H1 (cell line): ENCODE measurements around the gene ADCK1. TPM values are rescaled to one million over a fixed set of nuclear protein-coding genes. Genes with fewer than 3 reads are reported as not detected.

Source experiments
- CTCF ChIA-PET: fragments of 300-600 bp; sonication (Branson Sonifier 250); formaldehyde crosslinking; loops from one replicate; lab custom pipeline; 2021; ENCODE audit not compliant: partially characterized antibody; lab: Charles Lee
- POLR2A ChIA-PET: fragments of 300-600 bp; sonication (Branson Sonifier 250); formaldehyde crosslinking; loops from one replicate; lab custom pipeline; 2021; ENCODE audit warnings: inconsistent platforms; ENCODE audit not compliant: partially characterized antibody; lab: Charles Lee
- DNase-seq, 2 experiments: peaks; one replicate each; pipeline versions ENCODE4 v3.0.0 to v3.0.0-alpha.2; 2010 to 2022; ENCODE audit warnings: low spot score in 2 of 2, low read depth in 1 of 2, mixed read lengths in 1 of 2
- FAIRE-seq: peaks from 2 replicates; lab custom pipeline; 2011; peaks lifted over from hg19 to GRCh38; lab: Jason Lieb, UNC
- H2AFZ ChIP-seq: 2 replicates; pipeline ENCODE4 v1.8.1; 2012; ENCODE audit warnings: low read length, inconsistent platforms
- H2AK5ac ChIP-seq: 2 replicates; pipeline ENCODE4 v1.6.1; 2013; ENCODE audit warnings: low read depth, low read length
- H2BK120ac ChIP-seq: replicated peaks from 2 replicates; pipeline ENCODE3; 2013; ENCODE audit warnings: low read depth, low read length, inconsistent platforms
- H2BK12ac ChIP-seq: 2 replicates; pipeline ENCODE4 v1.6.1; 2013; ENCODE audit warnings: low read depth, low read length
- H2BK15ac ChIP-seq: 2 replicates; pipeline ENCODE4 v1.6.1; 2013; ENCODE audit warnings: low read length
- H2BK20ac ChIP-seq: 2 replicates; pipeline ENCODE4 v1.6.1; 2013; ENCODE audit warnings: low read length
- H2BK5ac ChIP-seq: 2 replicates; pipeline ENCODE4 v1.6.1; 2013; ENCODE audit warnings: low read depth, low read length
- H3K14ac ChIP-seq: 2 replicates; pipeline ENCODE4 v1.6.1; 2013; ENCODE audit warnings: inconsistent platforms; ENCODE audit not compliant: insufficient read length
- H3K18ac ChIP-seq: 2 replicates; pipeline ENCODE4 v1.6.1; 2013; ENCODE audit warnings: low read length; ENCODE audit errors: extremely low read depth
- H3K23ac ChIP-seq: 2 replicates; pipeline ENCODE4 v1.6.1; 2013; ENCODE audit warnings: inconsistent platforms; ENCODE audit not compliant: insufficient read length
- H3K23me2 ChIP-seq: 2 replicates; pipeline ENCODE4 v1.6.1; 2013; ENCODE audit warnings: low read depth, low read length
- H3K27ac ChIP-seq: 2 replicates; pipeline ENCODE4 v1.6.1; 2011; ENCODE audit warnings: low read depth, low read length, inconsistent platforms
- H3K27me3 ChIP-seq, 4 experiments: replicated peaks in 1 of 4; 1 replicate in 1 of 4; 2 replicates in 3 of 4; pipeline versions ENCODE4 v1.6.1 to v1.8.1; 2011 to 2013; ENCODE audit warnings: low read length in 3 of 4, mild to moderate bottlenecking in 3 of 4, inconsistent platforms in 2 of 4, mixed read lengths in 2 of 4, moderate library complexity in 1 of 4; ENCODE audit not compliant: control insufficient read depth in 3 of 4, insufficient read depth in 3 of 4; ENCODE audit errors: extremely low read depth in 1 of 4
- H3K36me3 ChIP-seq, 4 experiments: 2 replicates each; pipeline versions ENCODE4 v1.6.1 to v1.8.1; 2011 to 2013; ENCODE audit warnings: mild to moderate bottlenecking in 4 of 4, low read length in 3 of 4, moderate library complexity in 2 of 4, control low read depth in 1 of 4, inconsistent platforms in 1 of 4; ENCODE audit not compliant: insufficient read depth in 4 of 4, control insufficient read depth in 2 of 4
- H3K4ac ChIP-seq: replicated peaks from 2 replicates; pipeline ENCODE3; 2013; ENCODE audit warnings: low read length, low read depth, mixed read lengths, inconsistent platforms; ENCODE audit not compliant: insufficient read length
- H3K4me1 ChIP-seq, 4 experiments: replicated peaks in 1 of 4; 1 replicate in 1 of 4; 2 replicates in 3 of 4; pipeline versions ENCODE4 v1.6.1 to v1.8.1; 2011 to 2013; ENCODE audit warnings: low read length in 3 of 4, inconsistent platforms in 2 of 4, mixed read lengths in 1 of 4; ENCODE audit not compliant: insufficient read depth in 4 of 4, control insufficient read depth in 3 of 4
- H3K4me2 ChIP-seq, 2 experiments: 2 replicates each; pipeline versions ENCODE4 v1.6.1 to v1.8.1; 2011 to 2013; ENCODE audit warnings: low read depth in 2 of 2, low read length in 2 of 2, control low read depth in 1 of 2, inconsistent platforms in 1 of 2, mild to moderate bottlenecking in 1 of 2; ENCODE audit not compliant: insufficient read depth in 1 of 2
- H3K4me3 ChIP-seq, 4 experiments: fragments of 200-600, 300-600 bp in 1 of 4; sonication (generic), shearing (Covaris generic), sonication (Bioruptor Twin) in 1 of 4; 2 replicates each; pipeline versions ENCODE4 v1.5.1 to v1.8.1; 2011 to 2016; ENCODE audit warnings: low read length in 4 of 4, low read depth in 3 of 4, control low read depth in 2 of 4, inconsistent platforms in 2 of 4, mild to moderate bottlenecking in 2 of 4, mixed read lengths in 1 of 4, moderate library complexity in 1 of 4; ENCODE audit not compliant: insufficient read depth in 2 of 4; ENCODE audit errors: extremely low read depth in 1 of 4
- H3K56ac ChIP-seq: replicated peaks from 2 replicates; pipeline ENCODE3; 2013; ENCODE audit warnings: low read depth, mild to moderate bottlenecking, mixed read lengths, low read length, inconsistent platforms; ENCODE audit not compliant: insufficient read length
- H3K79me1 ChIP-seq: 2 replicates; pipeline ENCODE4 v1.6.1; 2013; ENCODE audit warnings: low read depth, low read length, control low read depth
- H3K79me2 ChIP-seq, 2 experiments: 2 replicates each; pipeline versions ENCODE4 v1.6.1 to v1.8.1; 2012 to 2013; ENCODE audit warnings: low read length in 2 of 2, mild to moderate bottlenecking in 2 of 2, inconsistent platforms in 1 of 2; ENCODE audit not compliant: insufficient read depth in 2 of 2, control insufficient read depth in 1 of 2
- H3K9ac ChIP-seq, 4 experiments: replicated peaks in 1 of 4; 1 replicate in 1 of 4; 2 replicates in 3 of 4; pipeline versions ENCODE4 v1.6.1 to v1.8.1; 2011 to 2013; ENCODE audit warnings: low read depth in 3 of 4, low read length in 3 of 4, control low read depth in 2 of 4, mild to moderate bottlenecking in 2 of 4, moderate library complexity in 2 of 4, inconsistent platforms in 1 of 4; ENCODE audit errors: extremely low read depth in 1 of 4
- H3K9me3 ChIP-seq, 2 experiments: 2 replicates each; pipeline versions ENCODE4 v1.6.1 to v1.8.1; 2012 to 2013; ENCODE audit warnings: mild to moderate bottlenecking in 2 of 2, moderate library complexity in 2 of 2, control low read depth in 1 of 2, inconsistent platforms in 1 of 2, low read depth in 1 of 2, low read length in 1 of 2, mixed read lengths in 1 of 2; ENCODE audit not compliant: insufficient read depth in 2 of 2
- H4K20me1 ChIP-seq, 2 experiments: replicated peaks in 1 of 2; 2 replicates each; pipeline versions ENCODE3 to v1.8.1; 2011 to 2013; ENCODE audit warnings: inconsistent platforms in 2 of 2, low read length in 2 of 2, mild to moderate bottlenecking in 1 of 2; ENCODE audit not compliant: insufficient read depth in 2 of 2, control insufficient read depth in 1 of 2
- H4K5ac ChIP-seq: 2 replicates; pipeline ENCODE4 v1.6.1; 2013; ENCODE audit warnings: low read length, low read depth, mixed read lengths, inconsistent platforms; ENCODE audit not compliant: insufficient read length
- H4K8ac ChIP-seq: 2 replicates; pipeline ENCODE4 v1.8.0; 2013; ENCODE audit warnings: mild to moderate bottlenecking, moderate library complexity, low read length, inconsistent platforms; ENCODE audit not compliant: insufficient read depth; ENCODE audit errors: extremely low read depth
- H4K91ac ChIP-seq: replicated peaks from 2 replicates; pipeline ENCODE3; 2013; ENCODE audit warnings: low read length, mixed read lengths, inconsistent platforms; ENCODE audit not compliant: insufficient read length
- ASH2L ChIP-seq: fragments of 200-600, 300-600 bp; sonication (generic); IDR thresholded peaks from one replicate; pipeline ENCODE4 v1.7.1; 2017; ENCODE audit warnings: low read length
- JUN ChIP-seq: IDR thresholded peaks from 2 replicates; pipeline ENCODE4 v1.6.1; 2011; ENCODE audit warnings: low read depth, mild to moderate bottlenecking, improper control_type of control experiment, low read length
- POLR2AphosphoS5 ChIP-seq: IDR thresholded peaks from 2 replicates; pipeline ENCODE4 v1.6.1; 2011; ENCODE audit warnings: low read depth, low read length
- POU5F1 ChIP-seq: IDR thresholded peaks from 2 replicates; pipeline ENCODE4 v1.6.1; 2011; ENCODE audit warnings: low read depth, mild to moderate bottlenecking, low read length, moderate library complexity
- RFX5 ChIP-seq: IDR thresholded peaks from 2 replicates; pipeline ENCODE4 v1.6.1; 2011; ENCODE audit warnings: low read depth, low read length, improper control_type of control experiment, borderline replicate concordance
- SP2 ChIP-seq: IDR thresholded peaks from 2 replicates; pipeline ENCODE4 v1.6.1; 2012; ENCODE audit warnings: mild to moderate bottlenecking, low read length, inconsistent platforms
- TAF1 ChIP-seq: IDR thresholded peaks from 2 replicates; pipeline ENCODE4 v1.6.1; 2011; ENCODE audit warnings: mild to moderate bottlenecking, low read depth, low read length
- TBP ChIP-seq: IDR thresholded peaks from 2 replicates; pipeline ENCODE4 v1.6.1; 2011; ENCODE audit warnings: low read depth, low read length, improper control_type of control experiment
- WGBS, 2 experiments: shearing (Covaris generic) in 1 of 2; methylation state at CpG; one replicate each; pipeline versions ENCODE4 v1.1.6 to v1.1.7; 2013 to 2015; ENCODE audit warnings: low lambda C conversion rate in 2 of 2, mixed read lengths in 2 of 2, inconsistent platforms in 1 of 2, low coverage in 1 of 2, missing lambda C conversion rate in 1 of 2; ENCODE audit not compliant: insufficient replicate concordance in 2 of 2, insufficient coverage in 1 of 2, insufficient read length in 1 of 2; ENCODE audit errors: extremely low coverage in 1 of 2, missing lambda C conversion rate in 1 of 2; 5-methylcytosine and 5-hydroxymethylcytosine counted together
- polyA plus RNA-seq, 7 experiments: library from polyadenylated mRNA; depleted of rRNA in 3 of 7; stranded (reverse) in 5 of 7; unstranded in 2 of 7; fragments of >200 nt in 5 of 7; fragments of 200-250 nt in 2 of 7; gene quantifications; 1 replicate in 5 of 7; 2 replicates in 1 of 7; 4 replicates in 1 of 7; pipeline versions ENCODE4 v1.2.1 to v1.2.3, GENCODE V29; 2011 to 2013; ENCODE audit warnings: missing spikeins in 2 of 7, mixed read lengths in 2 of 7
- total RNA-seq: library from RNA; stranded (reverse); fragmentation: NEBNext Ultra II Directional; extraction: Animal tissue kit (Norgen Biotek cat#: 25700); gene quantifications from 2 replicates; pipeline ENCODE4 v1.2.1, GENCODE V29; 2021

The ADCK1 gene
- total and polyA plus RNA-seq, 2 of the 8 experiments (the other 6 are each of a cell fraction or from before 2014, with no cell fraction given), result 11.0 to 16.8 TPM

- Histone ChIP-seq H3K4me2 (no peak overlapping the region), H2AFZ (no peak overlapping the region), H3K36me3 (no peaks in the 10 kb centered on the region), H4K20me1 (no peaks in the 10 kb centered on the region), H3K9me3 (no peaks in the 10 kb centered on the region), H3K27ac (no peak overlapping the region), H3K23ac (no peak overlapping the region), H2BK20ac (no peak overlapping the region), H3K79me1 (no peaks in the 10 kb centered on the region), H2BK5ac (no peak overlapping the region), H4K8ac (no peak overlapping the region), H3K56ac (no peak overlapping the region), H2BK12ac (no peak overlapping the region), H2AK5ac (no peak overlapping the region), H3K4ac (no peak overlapping the region), H3K14ac (no peak overlapping the region), H3K23me2 (0 out of 2 replicates have a peak, but pooled peaks cover 2% of the 10 kb centered on the region), H3K18ac (no peak overlapping the region), H3K4me3 (no peak overlapping the region), H4K5ac (no peak overlapping the region), H4K91ac (no peak overlapping the region), H3K4me1 (no peaks in the 10 kb centered on the region), H2BK15ac (no peak overlapping the region), H2BK120ac (no peak overlapping the region), H3K27me3 (no peaks in the 10 kb centered on the region), H3K79me2 (no peaks in the 10 kb centered on the region), H3K9ac (no peak overlapping the region)
- no peak for FAIRE-seq
- POLR2A ChIA-PET, result interaction anchor here (0.9 kb wide), 1 partner anchor 374 kb away, joined by 3 read pairs; no protein-coding TSS in a partner anchor
- 89% methylated on average over 6 of the region's 6 CpGs; no CpG with 5 or more reads in 1 of the 2 experiments for WGBS, 2 experiments
- DNase-seq, result no peak
- TF ChIP-seq ASH2L (no peak), TAF1 (no peak), POU5F1 (no peak), JUN (no peak), POLR2AphosphoS5 (no peak), TBP (no peak), SP2 (no peak), RFX5 (no peak)
- CTCF ChIA-PET, result interaction anchor here (2.7 kb wide), 1 partner anchor 41 kb away, joined by 9 read pairs; no protein-coding TSS in a partner anchor
These were observed 103.3 kb downstream of the ADCK1 start for GRCh38 chr14:77903221-77903620.
